Panc1 (cell line): ENCODE measurements around the gene CCNJL. TPM values are rescaled to one million over a fixed set of nuclear protein-coding genes. Genes with fewer than 3 reads are reported as not detected.

ENCODE experiments used
- ATAC-seq: fragments of 200-7000 bp; cut with Tn5 transposase; 2 replicates; pipeline ENCODE4 v1.9.1; 2020; ENCODE audit warnings: mild to moderate bottlenecking, moderate library complexity
- BruUV-seq: library from RNA; stranded (reverse); fragments of 400-500 nt; replicated peaks from 2 replicates; lab custom pipeline; 2021; lab: Mats Ljungman, UMichigan
- CTCF ChIA-PET: fragments of 300-600 bp; sonication (Branson Sonifier 250); formaldehyde crosslinking; loops from one replicate; lab custom pipeline; 2022; ENCODE audit warnings: antibody characterized with exemption; lab: Charles Lee
- POLR2A ChIA-PET: fragments of 300-600 bp; sonication (Branson Sonifier 250); formaldehyde crosslinking; loops from one replicate; lab custom pipeline; 2022; ENCODE audit warnings: antibody characterized with exemption; lab: Charles Lee
- DNase-seq: peaks from one replicate; pipeline ENCODE4 v3.0.0-alpha.2; 2010; ENCODE audit warnings: low read depth, low spot score
- H3K27ac ChIP-seq: 2 replicates; pipeline ENCODE4 v1.5.1; 2011; ENCODE audit warnings: mild to moderate bottlenecking, low read length, inconsistent platforms
- H3K27me3 ChIP-seq: fragments of 200-500 bp; sonication (Bioruptor generic); 2 replicates; pipeline ENCODE4 v1.6.0; 2014; ENCODE audit warnings: low read length, inconsistent platforms; ENCODE audit not compliant: control insufficient read depth, insufficient read depth
- H3K36me3 ChIP-seq: fragments of 200-500 bp; sonication (Bioruptor generic); 2 replicates; pipeline ENCODE4 v1.5.1; 2014; ENCODE audit warnings: inconsistent platforms, mild to moderate bottlenecking, low read length, moderate library complexity; ENCODE audit not compliant: control insufficient read depth, insufficient read depth
- H3K4me1 ChIP-seq: 2 replicates; pipeline ENCODE4 v1.5.1; 2011; ENCODE audit warnings: inconsistent platforms, mild to moderate bottlenecking, low read length, moderate library complexity; ENCODE audit not compliant: control insufficient read depth, insufficient read depth
- H3K4me3 ChIP-seq, 2 experiments: 2 replicates each; pipeline ENCODE4 v1.5.1; 2011 to 2012; ENCODE audit warnings: low read depth in 2 of 2, low read length in 2 of 2, mild to moderate bottlenecking in 2 of 2, inconsistent platforms in 1 of 2, moderate library complexity in 1 of 2
- H3K9me3 ChIP-seq: fragments of 200-500 bp; sonication (Bioruptor generic); 2 replicates; pipeline ENCODE4 v1.5.1; 2014; ENCODE audit warnings: low read depth, mild to moderate bottlenecking, inconsistent platforms, low read length, moderate library complexity; ENCODE audit not compliant: control insufficient read depth, insufficient read depth
- CTCF ChIP-seq: fragments of 450-650 bp; IDR thresholded peaks from 2 replicates; pipeline ENCODE4 v1.5.1; 2017; ENCODE audit warnings: mild to moderate bottlenecking
- POLR2AphosphoS5 ChIP-seq: IDR thresholded peaks from 2 replicates; pipeline ENCODE4 v1.6.1; 2012; ENCODE audit warnings: mild to moderate bottlenecking, low read depth, low read length, moderate library complexity
- REST ChIP-seq, 2 experiments: IDR thresholded peaks; 2 replicates each; pipeline ENCODE4 v1.6.1; 2011 to 2012; ENCODE audit warnings: low read depth in 2 of 2, control low read depth in 1 of 2, low read length in 1 of 2, mild to moderate bottlenecking in 1 of 2, moderate library complexity in 1 of 2; ENCODE audit not compliant: insufficient read depth in 1 of 2
- SIN3A ChIP-seq: IDR thresholded peaks from 2 replicates; pipeline ENCODE4 v1.6.1; 2012; ENCODE audit warnings: low read depth, mild to moderate bottlenecking, low read length, moderate library complexity, borderline replicate concordance; ENCODE audit not compliant: insufficient read depth
- TCF7L2 ChIP-seq: IDR thresholded peaks from 2 replicates; pipeline ENCODE4 v1.6.1; 2011; ENCODE audit warnings: mild to moderate bottlenecking, low read depth, low read length, inconsistent platforms
- in situ Hi-C: cut with HindIII; loops from 2 replicates; pipeline ENCODE4 v1.10.0; 2016; ENCODE audit warnings: low sequenced_read_pairs, low pct_unique_long_range_greater_than_20kb
- intact Hi-C: fragments of 100-400 bp; cut with micrococcal nuclease; formaldehyde crosslinking; loops from one replicate; pipeline ENCODE4 v1.10.0; 2022; ENCODE audit not compliant: unreplicated experiment
- total RNA-seq: library from RNA; stranded (reverse); gene quantifications from one replicate; pipeline ENCODE4 v1.2.1, GENCODE V29; 2021; ENCODE audit not compliant: unreplicated experiment

CCNJL gene
- total RNA-seq, 1 experiment from 2014 or later = 35.0 TPM

DNA sequence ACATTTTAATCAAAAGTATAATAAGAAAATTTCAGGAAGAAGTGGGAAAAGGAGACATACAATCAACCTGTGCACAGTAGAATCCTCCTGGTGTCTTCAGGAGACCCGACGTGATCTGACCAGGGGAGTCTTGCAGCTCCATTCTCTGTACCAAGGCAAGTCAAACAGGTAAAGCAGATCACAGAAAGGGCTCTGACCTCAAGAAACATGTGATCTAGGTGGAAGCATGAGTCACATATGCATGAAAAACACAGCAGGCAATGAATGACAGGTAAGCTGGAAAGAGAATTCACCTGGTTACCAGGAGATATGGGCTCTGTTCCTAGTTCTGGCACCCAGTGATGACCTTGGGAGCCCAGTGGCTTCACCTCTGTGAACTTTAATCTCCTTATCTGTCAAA lies 102.4 kb downstream of the CCNJL start:
- Histone ChIP-seq H3K4me3 (no peak overlapping the region), H3K27ac (no peak overlapping the region), H3K27me3 (no peaks in the 10 kb centered on the region), H3K36me3 (no peaks in the 10 kb centered on the region), H3K9me3 (no peaks in the 10 kb centered on the region), H3K4me1 (no peaks in the 10 kb centered on the region)
- DNase-seq = no peak
- in situ Hi-C loops = no loop called here
- intact Hi-C loops = no loop called here
- BruUV-seq = no TSS peak
- CTCF ChIA-PET = no interaction called here
- TF ChIP-seq SIN3A (no peak), CTCF (no peak), REST (IDR thresholded peaks at IDR 0.05; ENCODE audit: insufficient read depth in 1 of 2, low read depth in 2 of 2, low read length in 1 of 2) (no peak), POLR2AphosphoS5 (no peak), TCF7L2 (no peak)
- ATAC-seq = no peak
- POLR2A ChIA-PET = no interaction called here

DNA sequence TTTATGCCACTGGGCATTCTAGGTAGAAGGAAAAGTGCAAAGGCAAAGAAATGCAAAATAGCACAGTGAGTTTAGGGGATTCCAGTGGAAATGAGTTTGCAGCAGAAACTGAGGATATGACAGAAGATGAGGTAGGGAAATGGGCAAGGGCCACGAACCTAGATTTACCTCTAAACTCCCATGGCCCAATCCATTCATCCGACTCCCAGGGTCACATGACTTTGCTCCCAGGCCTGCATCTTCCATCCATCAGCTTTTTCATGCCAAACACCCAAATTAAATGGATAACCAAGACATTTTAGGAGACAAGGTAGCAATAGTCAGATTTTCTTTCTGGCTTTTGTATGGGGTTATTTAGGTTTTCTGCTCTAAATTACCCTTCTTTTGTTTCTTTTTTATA lies 105.3 kb downstream of the CCNJL start:
- Histone ChIP-seq H3K9me3 (no peaks in the 10 kb centered on the region), H3K4me1 (no peaks in the 10 kb centered on the region), H3K4me3 (no peak overlapping the region), H3K27ac (no peak overlapping the region), H3K27me3 (no peaks in the 10 kb centered on the region), H3K36me3 (no peaks in the 10 kb centered on the region)
- intact Hi-C loops (no loop called here), in situ Hi-C loops (no loop called here)
- CTCF ChIA-PET = no interaction called here
- no peak for TF ChIP-seq POLR2AphosphoS5
- no peak for TF ChIP-seq SIN3A
- no peak for TF ChIP-seq TCF7L2
- no peak for TF ChIP-seq REST (IDR thresholded peaks at IDR 0.05; ENCODE audit: insufficient read depth in 1 of 2, low read depth in 2 of 2, low read length in 1 of 2)
- TF ChIP-seq CTCF = no peak
- no peak for ATAC-seq
- BruUV-seq = no TSS peak
- POLR2A ChIA-PET = no interaction called here
- no peak for DNase-seq

Other genes starting within 250 kb of the CCNJL start
- 22.6 TPM for gene PWWP2A, start 193.1 kb downstream of the CCNJL start, total RNA-seq
- 0.31 TPM for gene FABP6, start 83.1 kb downstream of the CCNJL start, total RNA-seq
- 0.44 TPM for gene C1QTNF2, start 58.1 kb upstream of the CCNJL start, total RNA-seq
- 3.0 TPM for gene FAM200C, start 87.5 kb upstream of the CCNJL start, total RNA-seq
- 45.7 TPM for gene SLU7, start 106.5 kb upstream of the CCNJL start, total RNA-seq
- gene PTTG1, start 109.3 kb upstream of the CCNJL start, total RNA-seq = 171 TPM